ENCODE data around the gene ANKRD17.
A peak's percentile ranks its signal among the peaks of the same experiment; 100 is the strongest.

ANKRD17 gene

DNA sequence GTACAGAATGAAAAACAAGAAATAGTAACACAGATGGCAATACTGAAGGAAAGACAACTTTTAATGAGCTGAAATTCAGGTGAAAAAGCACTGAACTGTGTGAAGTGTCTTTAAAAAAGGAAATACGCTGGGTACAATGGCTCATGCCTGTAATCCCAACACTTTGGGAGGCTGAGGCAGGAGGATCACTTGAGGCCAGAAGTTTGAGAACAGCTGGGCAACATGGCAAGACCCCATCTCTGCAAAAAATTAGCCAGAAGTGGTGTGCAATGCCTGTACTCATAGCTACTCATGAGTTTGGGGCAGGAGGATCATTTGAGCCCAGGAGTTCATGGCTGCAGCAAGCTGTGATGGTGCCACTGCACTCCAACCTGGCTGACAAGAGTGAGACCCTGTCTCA, 129.3 kb downstream of the ANKRD17 start:
- Histone ChIP-seq H3K4me1 (ENCODE audit: insufficient read depth, low read length, poor library complexity, severe bottlenecking) (no peaks in the 10 kb centered on the region), H3K79me2 (ENCODE audit: insufficient read depth, low read length) (no peaks in the 10 kb centered on the region), H3K4me3 (ENCODE audit: low read length, poor library complexity, severe bottlenecking) (no peak overlapping the region), H3K36me3 (ENCODE audit: insufficient read depth, low read length) (peaks cover 60% of the 10 kb centered on the region; the same call in 1 of the 2 replicates), H3K9me3 (ENCODE audit: insufficient read depth, low read depth, low read length) (no peaks in the 10 kb centered on the region), H3K27me3 (ENCODE audit: insufficient read depth, low read length, poor library complexity, severe bottlenecking) (no peaks in the 10 kb centered on the region), H3K9ac (ENCODE audit: low read depth, low read length, poor library complexity, severe bottlenecking) (no peak overlapping the region), H3K9me2 (replicated peaks; ENCODE audit: low read depth, low read length) (no peaks in the 10 kb centered on the region), H2AFZ (ENCODE audit: low read length) (no peak overlapping the region), H3K4me2 (ENCODE audit: low read depth, low read length, poor library complexity, severe bottlenecking) (no peak overlapping the region), H3F3A (ENCODE audit: low read depth) (no peaks in the 10 kb centered on the region), H4K20me1 (ENCODE audit: insufficient read depth, low read length, poor library complexity, severe bottlenecking) (peaks cover 8% of the 10 kb centered on the region)
- TF ChIP-seq, protein P1, sequence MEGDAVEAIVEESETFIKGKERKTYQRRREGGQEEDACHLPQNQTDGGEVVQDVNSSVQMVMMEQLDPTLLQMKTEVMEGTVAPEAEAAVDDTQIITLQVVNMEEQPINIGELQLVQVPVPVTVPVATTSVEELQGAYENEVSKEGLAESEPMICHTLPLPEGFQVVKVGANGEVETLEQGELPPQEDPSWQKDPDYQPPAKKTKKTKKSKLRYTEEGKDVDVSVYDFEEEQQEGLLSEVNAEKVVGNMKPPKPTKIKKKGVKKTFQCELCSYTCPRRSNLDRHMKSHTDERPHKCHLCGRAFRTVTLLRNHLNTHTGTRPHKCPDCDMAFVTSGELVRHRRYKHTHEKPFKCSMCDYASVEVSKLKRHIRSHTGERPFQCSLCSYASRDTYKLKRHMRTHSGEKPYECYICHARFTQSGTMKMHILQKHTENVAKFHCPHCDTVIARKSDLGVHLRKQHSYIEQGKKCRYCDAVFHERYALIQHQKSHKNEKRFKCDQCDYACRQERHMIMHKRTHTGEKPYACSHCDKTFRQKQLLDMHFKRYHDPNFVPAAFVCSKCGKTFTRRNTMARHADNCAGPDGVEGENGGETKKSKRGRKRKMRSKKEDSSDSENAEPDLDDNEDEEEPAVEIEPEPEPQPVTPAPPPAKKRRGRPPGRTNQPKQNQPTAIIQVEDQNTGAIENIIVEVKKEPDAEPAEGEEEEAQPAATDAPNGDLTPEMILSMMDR (conservative IDR thresholded peaks at IDR 0.05; ENCODE audit: low read length), result no peak
- no peak for TF ChIP-seq EZH2phosphoT487 (IDR thresholded peaks at IDR 0.05; ENCODE audit: borderline replicate concordance)

DNA sequence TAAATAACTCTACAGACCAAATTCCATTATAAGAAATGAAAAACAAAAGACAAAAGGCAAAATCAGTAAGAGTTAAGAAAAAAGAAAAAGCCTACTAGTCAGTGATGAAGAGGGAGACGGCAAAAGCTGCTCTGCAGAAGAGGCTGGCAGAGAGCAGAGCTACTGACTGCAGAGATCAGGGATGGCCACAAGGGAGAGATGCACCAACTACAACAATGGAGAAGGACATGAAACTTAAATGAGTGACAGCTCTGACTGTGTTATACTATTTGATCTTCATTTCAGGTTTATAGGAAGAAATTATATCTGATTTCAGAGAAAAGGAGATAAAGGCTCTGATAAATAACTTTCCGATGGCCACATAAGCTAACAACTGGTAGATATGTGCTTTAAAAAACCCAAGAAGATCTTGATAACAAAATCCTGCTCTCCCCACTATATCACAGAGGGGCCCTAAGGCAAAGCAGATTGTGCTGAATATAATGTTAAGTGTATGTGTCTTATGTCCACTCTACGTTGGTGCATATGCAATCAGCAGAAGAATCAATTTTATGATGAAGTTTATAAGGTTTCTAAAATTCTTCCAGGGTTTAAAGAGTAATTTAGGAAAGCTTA, 130.7 kb downstream of the ANKRD17 start:
- no peak for TF ChIP-seq EZH2phosphoT487 (IDR thresholded peaks at IDR 0.05; ENCODE audit: borderline replicate concordance)
- TF ChIP-seq, protein P1 (conservative IDR thresholded peaks at IDR 0.05; ENCODE audit: low read length), result peak; percentile 40
- no peaks in the 10 kb centered on the region for H3K79me2 ChIP-seq (ENCODE audit: insufficient read depth, low read length)
- no peaks in the 10 kb centered on the region for H3K9me2 ChIP-seq (replicated peaks; ENCODE audit: low read depth, low read length)
- H3K36me3 ChIP-seq (ENCODE audit: insufficient read depth, low read length), result peaks cover 65% of the 10 kb centered on the region
- peaks cover 8% of the 10 kb centered on the region for H4K20me1 ChIP-seq (ENCODE audit: insufficient read depth, low read length, poor library complexity, severe bottlenecking)
- no peak overlapping the region for H3K4me2 ChIP-seq (ENCODE audit: low read depth, low read length, poor library complexity, severe bottlenecking)
- no peak overlapping the region for H2AFZ ChIP-seq (ENCODE audit: low read length)
- no peaks in the 10 kb centered on the region for H3F3A ChIP-seq (ENCODE audit: low read depth)
- no peaks in the 10 kb centered on the region for H3K4me1 ChIP-seq (ENCODE audit: insufficient read depth, low read length, poor library complexity, severe bottlenecking)
- H3K9me3 ChIP-seq (ENCODE audit: insufficient read depth, low read depth, low read length), result no peaks in the 10 kb centered on the region
- no peak overlapping the region for H3K4me3 ChIP-seq (ENCODE audit: low read length, poor library complexity, severe bottlenecking)
- no peaks in the 10 kb centered on the region for H3K27me3 ChIP-seq (ENCODE audit: insufficient read depth, low read length, poor library complexity, severe bottlenecking)
- no peak overlapping the region for H3K9ac ChIP-seq (ENCODE audit: low read depth, low read length, poor library complexity, severe bottlenecking)

DNA sequence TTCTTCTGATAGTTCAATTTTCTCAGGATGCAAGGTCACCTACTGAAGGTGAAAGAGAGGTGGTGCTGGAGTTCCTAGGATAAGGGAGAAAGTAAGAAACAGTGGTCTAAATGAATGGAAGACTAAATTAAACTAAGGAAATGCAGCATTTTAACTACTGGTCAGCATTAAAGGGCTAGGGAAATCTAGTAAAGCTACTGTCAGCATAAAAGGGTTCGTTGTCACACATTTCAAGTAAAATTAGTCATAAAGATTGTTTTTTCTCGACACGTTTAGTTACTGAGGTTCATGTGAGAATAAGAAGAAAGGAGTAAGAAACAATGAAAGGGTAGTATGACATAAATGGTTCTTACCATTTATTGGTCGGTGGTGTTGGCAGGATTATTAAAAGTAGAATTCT, 149.1 kb downstream of the ANKRD17 start:
- TF ChIP-seq, protein P1 (conservative IDR thresholded peaks at IDR 0.05; ENCODE audit: low read length), result no peak
- TF ChIP-seq EZH2phosphoT487 (IDR thresholded peaks at IDR 0.05; ENCODE audit: borderline replicate concordance), result no peak
- no peak overlapping the region for H3K9ac ChIP-seq (ENCODE audit: low read depth, low read length, poor library complexity, severe bottlenecking)
- H3K79me2 ChIP-seq (ENCODE audit: insufficient read depth, low read length), result no peaks in the 10 kb centered on the region
- H3K9me2 ChIP-seq (replicated peaks; ENCODE audit: low read depth, low read length), result no peaks in the 10 kb centered on the region
- H2AFZ ChIP-seq (ENCODE audit: low read length), result no peak overlapping the region
- H3K4me1 ChIP-seq (ENCODE audit: insufficient read depth, low read length, poor library complexity, severe bottlenecking), result no peaks in the 10 kb centered on the region
- H4K20me1 ChIP-seq (ENCODE audit: insufficient read depth, low read length, poor library complexity, severe bottlenecking), result no peaks in the 10 kb centered on the region
- H3F3A ChIP-seq (ENCODE audit: low read depth), result no peaks in the 10 kb centered on the region
- no peaks in the 10 kb centered on the region for H3K9me3 ChIP-seq (ENCODE audit: insufficient read depth, low read depth, low read length)
- peaks cover 59% of the 10 kb centered on the region for H3K36me3 ChIP-seq (ENCODE audit: insufficient read depth, low read length)
- H3K4me3 ChIP-seq (ENCODE audit: low read length, poor library complexity, severe bottlenecking), result no peak overlapping the region
- H3K27me3 ChIP-seq (ENCODE audit: insufficient read depth, low read length, poor library complexity, severe bottlenecking), result no peaks in the 10 kb centered on the region
- H3K4me2 ChIP-seq (ENCODE audit: low read depth, low read length, poor library complexity, severe bottlenecking), result no peak overlapping the region
